ENCODE measurements around the gene GALNT6. TPM values are rescaled to one million over a fixed set of nuclear protein-coding genes. Genes with fewer than 3 reads are reported as not detected.
A peak's percentile ranks its signal among the peaks of the same experiment; 100 is the strongest.

GALNT6 gene
- total RNA-seq, 1 donor from 2014 or later: 35.0 TPM

DNA sequence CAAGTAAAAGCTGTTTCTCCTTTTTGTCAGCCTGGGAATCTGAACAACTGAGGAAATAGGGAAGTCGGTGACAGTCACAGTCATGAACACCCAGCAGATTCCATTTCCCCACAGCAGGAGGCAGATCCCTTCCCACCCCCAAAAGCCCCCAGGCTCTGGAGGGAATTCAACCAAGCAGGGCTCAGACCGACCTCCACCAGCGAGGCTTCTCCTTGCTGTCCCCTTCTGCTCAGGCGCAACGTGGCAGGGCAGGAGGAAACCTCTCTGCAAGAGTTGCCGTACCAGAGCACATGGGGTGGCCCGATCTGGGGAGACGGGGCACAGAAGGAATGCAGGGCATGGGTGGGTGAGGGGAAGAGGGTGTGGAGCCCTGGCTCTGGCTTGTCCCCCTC, 319 bp downstream of the GALNT6 start:
- TF ChIP-seq, protein P1, sequence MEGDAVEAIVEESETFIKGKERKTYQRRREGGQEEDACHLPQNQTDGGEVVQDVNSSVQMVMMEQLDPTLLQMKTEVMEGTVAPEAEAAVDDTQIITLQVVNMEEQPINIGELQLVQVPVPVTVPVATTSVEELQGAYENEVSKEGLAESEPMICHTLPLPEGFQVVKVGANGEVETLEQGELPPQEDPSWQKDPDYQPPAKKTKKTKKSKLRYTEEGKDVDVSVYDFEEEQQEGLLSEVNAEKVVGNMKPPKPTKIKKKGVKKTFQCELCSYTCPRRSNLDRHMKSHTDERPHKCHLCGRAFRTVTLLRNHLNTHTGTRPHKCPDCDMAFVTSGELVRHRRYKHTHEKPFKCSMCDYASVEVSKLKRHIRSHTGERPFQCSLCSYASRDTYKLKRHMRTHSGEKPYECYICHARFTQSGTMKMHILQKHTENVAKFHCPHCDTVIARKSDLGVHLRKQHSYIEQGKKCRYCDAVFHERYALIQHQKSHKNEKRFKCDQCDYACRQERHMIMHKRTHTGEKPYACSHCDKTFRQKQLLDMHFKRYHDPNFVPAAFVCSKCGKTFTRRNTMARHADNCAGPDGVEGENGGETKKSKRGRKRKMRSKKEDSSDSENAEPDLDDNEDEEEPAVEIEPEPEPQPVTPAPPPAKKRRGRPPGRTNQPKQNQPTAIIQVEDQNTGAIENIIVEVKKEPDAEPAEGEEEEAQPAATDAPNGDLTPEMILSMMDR (IDR thresholded peaks at IDR 0.05; ENCODE audit: insufficient read depth, low read length, poor library complexity, severe bottlenecking): no peak
- H3K36me3 ChIP-seq (ENCODE audit: control insufficient read depth, insufficient read depth, low read length): no peaks in the 10 kb centered on the region
- no peak for DNase-seq (ENCODE audit: low read depth)
- H3K27me3 ChIP-seq (ENCODE audit: control insufficient read depth, insufficient read depth, low read length): no peaks in the 10 kb centered on the region
- H3K4me3 ChIP-seq (ENCODE audit: low read depth, low read length): peak overlapping the region; percentile 50

- no peak for DNase-seq (ENCODE audit: low read depth)
- no peaks in the 10 kb centered on the region for H3K36me3 ChIP-seq (ENCODE audit: control insufficient read depth, insufficient read depth, low read length)
- no peaks in the 10 kb centered on the region for H3K27me3 ChIP-seq (ENCODE audit: control insufficient read depth, insufficient read depth, low read length)
- TF ChIP-seq, protein P1 (IDR thresholded peaks at IDR 0.05; ENCODE audit: insufficient read depth, low read length, poor library complexity, severe bottlenecking): no peak
- H3K4me3 ChIP-seq (ENCODE audit: low read depth, low read length): no peak overlapping the region
Observed at GRCh38 chr12:51390457-51390856, 749 bp downstream of the GALNT6 start.

DNA sequence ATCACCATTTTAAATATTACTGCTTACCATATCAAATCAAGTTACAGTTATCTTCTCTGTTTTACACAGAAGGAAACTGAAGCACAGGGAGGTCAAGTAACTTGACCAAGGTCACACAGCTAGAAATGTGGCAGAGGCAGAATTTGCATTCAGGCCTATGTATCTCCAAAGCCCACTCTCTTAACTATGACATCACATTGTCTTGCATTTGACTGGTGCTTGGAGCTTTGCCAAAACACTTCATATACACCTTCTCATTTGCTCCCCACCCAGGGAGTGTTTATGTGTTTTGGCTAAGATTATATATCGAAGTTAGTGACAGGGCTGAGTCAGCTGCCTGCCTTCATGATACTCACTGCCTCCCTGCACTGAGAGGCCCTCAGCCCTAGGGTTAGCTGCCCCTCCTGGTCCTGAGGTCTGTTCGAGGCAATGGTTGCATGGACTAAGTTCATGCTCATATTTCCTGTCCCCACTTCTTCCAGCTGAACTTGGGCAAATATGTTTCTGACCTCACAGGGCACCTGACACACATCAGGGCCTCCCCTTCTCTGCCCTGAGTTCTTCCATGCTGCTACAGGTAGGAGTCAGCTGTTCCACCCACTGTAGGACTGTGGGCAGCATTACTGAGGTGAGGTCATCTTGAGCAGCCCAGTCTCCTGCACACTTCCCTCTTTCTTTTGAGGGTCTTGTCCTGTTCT, 1.8 kb downstream of the GALNT6 start:
- H3K36me3 ChIP-seq (ENCODE audit: control insufficient read depth, insufficient read depth, low read length): no peaks in the 10 kb centered on the region
- DNase-seq (ENCODE audit: low read depth): no peak
- TF ChIP-seq, protein P1 (IDR thresholded peaks at IDR 0.05; ENCODE audit: insufficient read depth, low read length, poor library complexity, severe bottlenecking): no peak
- H3K4me3 ChIP-seq (ENCODE audit: low read depth, low read length): no peak overlapping the region
- H3K27me3 ChIP-seq (ENCODE audit: control insufficient read depth, insufficient read depth, low read length): no peaks in the 10 kb centered on the region

DNA sequence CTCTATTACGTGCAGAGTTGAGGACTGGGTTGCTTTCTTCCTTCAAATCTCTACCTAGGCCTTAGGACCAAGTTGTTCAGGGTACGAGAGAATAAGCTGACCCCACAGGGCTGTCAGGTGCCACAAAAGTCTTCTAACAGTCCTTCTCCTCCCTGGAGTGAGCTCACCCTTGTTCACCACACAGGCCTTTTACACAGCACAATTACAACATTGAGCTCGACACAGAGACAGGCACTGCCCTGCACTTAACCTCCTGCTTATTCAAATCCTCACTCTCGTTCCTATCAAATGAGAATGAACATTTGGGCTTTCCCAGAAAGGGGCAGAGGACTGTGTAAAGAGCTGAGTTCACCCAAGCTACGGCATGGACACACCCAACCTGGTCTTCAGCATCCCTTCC, 2.4 kb downstream of the GALNT6 start:
- TF ChIP-seq, protein P1 (IDR thresholded peaks at IDR 0.05; ENCODE audit: insufficient read depth, low read length, poor library complexity, severe bottlenecking): no peak
- Histone ChIP-seq H3K36me3 (ENCODE audit: control insufficient read depth, insufficient read depth, low read length) (no peaks in the 10 kb centered on the region), H3K4me3 (ENCODE audit: low read depth, low read length) (no peak overlapping the region), H3K27me3 (ENCODE audit: control insufficient read depth, insufficient read depth, low read length) (no peaks in the 10 kb centered on the region)
- no peak for DNase-seq (ENCODE audit: low read depth)

- DNase-seq (ENCODE audit: low read depth): no peak
- no peaks in the 10 kb centered on the region for H3K36me3 ChIP-seq (ENCODE audit: control insufficient read depth, insufficient read depth, low read length)
- TF ChIP-seq, protein P1 (IDR thresholded peaks at IDR 0.05; ENCODE audit: insufficient read depth, low read length, poor library complexity, severe bottlenecking): no peak
- no peaks in the 10 kb centered on the region for H3K27me3 ChIP-seq (ENCODE audit: control insufficient read depth, insufficient read depth, low read length)
- no peak overlapping the region for H3K4me3 ChIP-seq (ENCODE audit: low read depth, low read length)
Observed at GRCh38 chr12:51388069-51388799, 3.0 kb downstream of the GALNT6 start.

Measured in kidney epithelial cell (primary cell).